ENCODE results near the gene TICAM2. TPM values are rescaled to one million over a fixed set of nuclear protein-coding genes. Genes with fewer than 3 reads are reported as not detected.

Gene TICAM2
- total and polyA plus RNA-seq, 2 of the 8 experiments (the other 6 are each of a cell fraction or from before 2014, with no cell fraction given), result 0.02 TPM; not detected in 1

DNA sequence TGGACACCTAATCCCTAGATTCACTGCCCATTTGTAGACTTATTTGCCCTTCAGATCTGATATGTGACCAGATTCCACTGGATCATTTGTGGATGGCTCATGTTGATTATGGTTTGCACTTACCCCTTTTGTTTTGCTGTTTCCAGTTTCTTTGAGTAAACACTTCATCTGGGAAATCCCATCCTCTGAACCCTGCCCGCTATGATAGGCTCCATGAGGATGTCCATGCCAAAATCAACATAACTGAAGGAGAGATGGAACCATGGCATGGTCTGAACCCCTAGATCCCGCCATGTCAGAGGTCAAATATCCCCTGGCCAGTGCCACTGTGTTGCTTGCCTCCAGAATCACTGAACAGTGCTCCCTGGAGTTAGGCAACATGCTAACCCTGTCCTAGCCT lies 46.0 kb downstream of the TICAM2 start:
- H3K9me3 ChIP-seq (ENCODE audit: insufficient read depth in 2 of 2, low read depth in 1 of 2, low read length in 1 of 2), result no peaks in the 10 kb centered on the region

More for the DNA sequence above, 46.0 kb downstream of the TICAM2 start:
- Histone ChIP-seq H4K91ac (replicated peaks; ENCODE audit: insufficient read length, low read length) (no peak overlapping the region), H3K4me3 (ENCODE audit: extremely low read depth in 1 of 4, insufficient read depth in 2 of 4, low read depth in 3 of 4, low read length in 4 of 4) (no peak overlapping the region), H2BK15ac (ENCODE audit: low read length) (no peak overlapping the region), H3K27me3 (replicated peaks in 1 of 4; ENCODE audit: control insufficient read depth in 3 of 4, extremely low read depth in 1 of 4, insufficient read depth in 3 of 4, low read length in 3 of 4) (no peaks in the 10 kb centered on the region), H3K27ac (ENCODE audit: low read depth, low read length) (no peak overlapping the region), H4K8ac (ENCODE audit: extremely low read depth, insufficient read depth, low read length) (no peak overlapping the region), H3K4ac (replicated peaks; ENCODE audit: insufficient read length, low read depth, low read length) (no peak overlapping the region), H2AK5ac (ENCODE audit: low read depth, low read length) (no peak overlapping the region), H2BK5ac (ENCODE audit: low read depth, low read length) (no peak overlapping the region), H3K23me2 (ENCODE audit: low read depth, low read length) (no peaks in the 10 kb centered on the region), H3K36me3 (ENCODE audit: control insufficient read depth in 2 of 4, insufficient read depth in 4 of 4, low read length in 3 of 4) (no peaks in the 10 kb centered on the region), H4K5ac (ENCODE audit: insufficient read length, low read depth, low read length) (no peak overlapping the region), H2BK20ac (ENCODE audit: low read length) (no peak overlapping the region), H3K9ac (replicated peaks in 1 of 4; ENCODE audit: extremely low read depth in 1 of 4, low read depth in 3 of 4, low read length in 3 of 4) (no peak overlapping the region), H3K79me1 (ENCODE audit: low read depth, low read length) (no peaks in the 10 kb centered on the region), H3K79me2 (ENCODE audit: control insufficient read depth in 1 of 2, insufficient read depth in 2 of 2, low read length in 2 of 2) (no peaks in the 10 kb centered on the region), H3K4me1 (replicated peaks in 1 of 4; ENCODE audit: control insufficient read depth in 3 of 4, insufficient read depth in 4 of 4, low read length in 3 of 4) (peaks cover 3 to 6% (median 3%) of the 10 kb centered on the region in 4 experiments; a peak in 6 of 7 replicates), H3K18ac (ENCODE audit: extremely low read depth, low read length) (no peak overlapping the region), H4K20me1 (replicated peaks in 1 of 2; ENCODE audit: control insufficient read depth in 1 of 2, insufficient read depth in 2 of 2, low read length in 2 of 2) (no peaks in the 10 kb centered on the region), H2BK120ac (replicated peaks; ENCODE audit: low read depth, low read length) (no peak overlapping the region), H3K4me2 (ENCODE audit: insufficient read depth in 1 of 2, low read depth in 2 of 2, low read length in 2 of 2) (no peak overlapping the region), H2AFZ (ENCODE audit: low read length) (no peak overlapping the region), H3K14ac (ENCODE audit: insufficient read length) (no peak overlapping the region), H3K23ac (ENCODE audit: insufficient read length) (no peak overlapping the region), H2BK12ac (ENCODE audit: low read depth, low read length) (no peak overlapping the region), H3K56ac (replicated peaks; ENCODE audit: insufficient read length, low read depth, low read length) (no peak overlapping the region)
- DNase-seq (ENCODE audit: low read depth in 1 of 2, low spot score in 2 of 2) (no peak), FAIRE-seq (no peak)
- POLR2A ChIA-PET (ENCODE audit: partially characterized antibody), result no interaction called here
- CTCF ChIA-PET (ENCODE audit: partially characterized antibody), result interaction anchor here (1.1 to 8.4 kb wide), 2 partner anchors 18 to 126 kb away, joined by 3 to 107 read pairs; no protein-coding TSS in a partner anchor
- TF ChIP-seq GABPA (IDR thresholded peaks at IDR 0.05; ENCODE audit: borderline replicate concordance, insufficient read depth, low read length) (no peak), KDM4A (IDR thresholded peaks at IDR 0.05; ENCODE audit: low read depth, low read length, severe bottlenecking) (no peak), JUND (IDR thresholded peaks at IDR 0.05; ENCODE audit: low read length) (no peak), HDAC6 (IDR thresholded peaks at IDR 0.05; ENCODE audit: low read depth, low read length) (no peak), EGR1 (IDR thresholded peaks at IDR 0.05; ENCODE audit: borderline replicate concordance, low read depth, low read length) (no peak), NRF1 (IDR thresholded peaks at IDR 0.05; ENCODE audit: low read depth, low read length) (no peak), RFX5 (IDR thresholded peaks at IDR 0.05; ENCODE audit: borderline replicate concordance, low read depth, low read length) (no peak), TCF12 (IDR thresholded peaks at IDR 0.05; ENCODE audit: low read depth, low read length) (no peak), CHD2 (IDR thresholded peaks at IDR 0.05; ENCODE audit: low read length) (no peak), SIN3A (conservative IDR thresholded peaks at IDR 0.05 in 1 of 2, IDR thresholded peaks at IDR 0.05 in 1 of 2; ENCODE audit: low read depth in 1 of 2, low read length in 2 of 2) (no peak), ATF3 (IDR thresholded peaks at IDR 0.05; ENCODE audit: insufficient read depth, low read depth, low read length) (no peak)
- TF ChIP-seq, protein P1, sequence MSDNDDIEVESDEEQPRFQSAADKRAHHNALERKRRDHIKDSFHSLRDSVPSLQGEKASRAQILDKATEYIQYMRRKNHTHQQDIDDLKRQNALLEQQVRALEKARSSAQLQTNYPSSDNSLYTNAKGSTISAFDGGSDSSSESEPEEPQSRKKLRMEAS (IDR thresholded peaks at IDR 0.05), result no peak
- WGBS, 2 experiments (ENCODE audit: extremely low coverage in 1 of 2, insufficient coverage in 1 of 2, insufficient read length in 1 of 2, insufficient replicate concordance in 2 of 2, low coverage in 1 of 2, low lambda C conversion rate in 2 of 2, missing lambda C conversion rate in 1 of 2), result 91% methylated on average over 2 of the region's 2 CpGs; no CpG with 5 or more reads in 1 of the 2 experiments

All from H1 (cell line).